Measurements from ENCODE around the gene PTPRN2.

- TF ChIP-seq CTCF (conservative IDR thresholded peaks at IDR 0.05) (no peak), EZH2 (IDR thresholded peaks at IDR 0.05; ENCODE audit: low read depth) (no peak)
Observed at GRCh38 chr7:158271646-158272045, 316.0 kb downstream of the PTPRN2 start.

Data from PC-9 (cell line).